Erythroblast (primary cell): ENCODE data around the gene RAB15.

ENCODE experiments used
- DNase-seq, 2 experiments: peaks; one replicate each; lab custom pipeline; 2025; lab: John Stamatoyannopoulos, UW
- GATA1 ChIP-seq: IDR thresholded peaks from 2 replicates; pipeline ENCODE4 v1.6.1; 2011; ENCODE audit warnings: low read depth, mild to moderate bottlenecking, control low read depth, low read length, moderate library complexity
- POLR2A ChIP-seq: IDR thresholded peaks from 2 replicates; pipeline ENCODE4 v1.6.1; 2011; ENCODE audit warnings: mild to moderate bottlenecking, low read length

Gene RAB15

GRCh38 chr14:64931123-64931522 is 41.0 kb downstream of the RAB15 start:
- TF ChIP-seq GATA1: no peak
- no peak for TF ChIP-seq POLR2A
- DNase-seq: no peak

GRCh38 chr14:64930085-64930843 is 41.9 kb downstream of the RAB15 start:
- TF ChIP-seq GATA1 (no peak), POLR2A (no peak)
- no peak for DNase-seq

GRCh38 chr14:64929014-64929359 is 43.1 kb downstream of the RAB15 start:
- no peak for DNase-seq
- no peak for TF ChIP-seq POLR2A
- TF ChIP-seq GATA1: no peak

GRCh38 chr14:64928239-64929013 is 43.7 kb downstream of the RAB15 start:
- TF ChIP-seq POLR2A (no peak), GATA1 (no peak)
- no peak for DNase-seq

GRCh38 chr14:64927031-64927430 is 45.1 kb downstream of the RAB15 start:
- peak in 1 of 2 experiments; percentile 26 for DNase-seq
- TF ChIP-seq GATA1: no peak
- no peak for TF ChIP-seq POLR2A

GRCh38 chr14:64926398-64926995 is 45.6 kb downstream of the RAB15 start:
- no peak for TF ChIP-seq GATA1
- no peak for TF ChIP-seq POLR2A
- DNase-seq: peak in 1 of 2 experiments; percentile 20

- TF ChIP-seq GATA1: no peak
- no peak for TF ChIP-seq POLR2A
- no peak for DNase-seq
Observed at GRCh38 chr14:64923015-64923414, 49.1 kb downstream of the RAB15 start.

GRCh38 chr14:64920465-64920864 is 51.7 kb downstream of the RAB15 start:
- TF ChIP-seq POLR2A (no peak), GATA1 (no peak)
- no peak for DNase-seq

- no peak for DNase-seq
Observed at GRCh38 chr14:64919618-64920017, 52.5 kb downstream of the RAB15 start.

GRCh38 chr14:64919215-64919614 is 52.9 kb downstream of the RAB15 start:
- no peak for DNase-seq
- TF ChIP-seq GATA1 (no peak), POLR2A (no peak)

More at GRCh38 chr14:64919618-64920017, 52.5 kb downstream of the RAB15 start:
- no peak for TF ChIP-seq GATA1
- TF ChIP-seq POLR2A: no peak

- no peak for DNase-seq
- no peak for TF ChIP-seq POLR2A
- no peak for TF ChIP-seq GATA1
Observed at GRCh38 chr14:64918216-64918615, 53.9 kb downstream of the RAB15 start.

- TF ChIP-seq POLR2A: no peak
- TF ChIP-seq GATA1: no peak
- peak in 1 of 2 experiments; percentile 15 for DNase-seq
Observed at GRCh38 chr14:64915797-64916196, 56.3 kb downstream of the RAB15 start.

GRCh38 chr14:64915029-64915424 is 57.1 kb downstream of the RAB15 start:
- TF ChIP-seq POLR2A (no peak), GATA1 (no peak)
- no peak for DNase-seq
